ENCODE results near the gene ATP6V1G3. TPM values are rescaled to one million over a fixed set of nuclear protein-coding genes. Genes with fewer than 3 reads are reported as not detected.

The ATP6V1G3 gene
- total and polyA plus RNA-seq, 2 of the 4 experiments (the other 2 are of a cell fraction) = not detected

- no peak overlapping the region for H3K9ac ChIP-seq (ENCODE audit: low read depth, low read length)
- TF ChIP-seq USF2 (IDR thresholded peaks at IDR 0.05; ENCODE audit: low read depth, low read length) (no peak), MXI1 (IDR thresholded peaks at IDR 0.05; ENCODE audit: borderline replicate concordance, low read depth, low read length) (no peak), CHD1 (IDR thresholded peaks at IDR 0.05; ENCODE audit: low read depth, low read length) (no peak), MAZ (IDR thresholded peaks at IDR 0.05; ENCODE audit: borderline replicate concordance, low read depth, low read length) (no peak), ELK1 (IDR thresholded peaks at IDR 0.05; ENCODE audit: borderline replicate concordance, low read depth, low read length) (no peak), NFE2L2 (IDR thresholded peaks at IDR 0.05; ENCODE audit: low read depth, low read length) (no peak), CTCF (conservative IDR thresholded peaks at IDR 0.05; ENCODE audit: low read depth, low read length) (no peak), SMC3 (IDR thresholded peaks at IDR 0.05; ENCODE audit: low read depth, low read length) (no peak), RCOR1 (IDR thresholded peaks at IDR 0.05; ENCODE audit: insufficient replicate concordance, low read length) (no peak), POLR2A (IDR thresholded peaks at IDR 0.05; ENCODE audit: low read depth, low read length) (no peak), RFX5 (IDR thresholded peaks at IDR 0.05; ENCODE audit: low read depth, low read length) (no peak)
- H3K4me1 ChIP-seq (ENCODE audit: control insufficient read depth, insufficient read depth, low read length) = peaks cover 2% of the 10 kb centered on the region; the same call in 1 of the 2 replicates
- whole genome bisulfite sequencing, 2 experiments (ENCODE audit: extremely low coverage in 2 of 2, insufficient read length in 1 of 2) = no CpG with 5 or more reads among the region's 2 CpGs
- H2BK15ac ChIP-seq (ENCODE audit: low read depth, low read length) = no peak overlapping the region; the same call in 2 of the 3 replicates
- ATAC-seq (ENCODE audit: low read depth) (no peak), DNase-seq (no peak)
- no peaks in the 10 kb centered on the region for H3K9me3 ChIP-seq (ENCODE audit: control insufficient read depth, insufficient read depth, low read length)
- H4K5ac ChIP-seq (ENCODE audit: low read depth, low read length) = no peak overlapping the region
- no peak overlapping the region for H3K23ac ChIP-seq (ENCODE audit: low read depth, low read length)
- no peak overlapping the region for H2AK5ac ChIP-seq (ENCODE audit: low read depth, low read length)
- intact Hi-C loops (cut with micrococcal nuclease) = no loop called here
- no peak overlapping the region for H3K4ac ChIP-seq (ENCODE audit: low read depth, low read length)
- no peaks in the 10 kb centered on the region for H3K79me1 ChIP-seq (ENCODE audit: low read depth in 1 of 2, low read length in 2 of 2)
- no peak overlapping the region for H3K56ac ChIP-seq (ENCODE audit: extremely low read depth, insufficient read depth, low read length)
- no peak overlapping the region for H4K8ac ChIP-seq (ENCODE audit: low read depth in 2 of 2, low read length in 2 of 2)
- H2BK5ac ChIP-seq (ENCODE audit: low read depth, low read length, poor library complexity, severe bottlenecking) = no peak overlapping the region
- H2BK120ac ChIP-seq (ENCODE audit: low read depth, low read length) = no peak overlapping the region
- H3K4me2 ChIP-seq (ENCODE audit: low read depth, low read length) = 0 out of 2 replicates have a peak overlapping the region, but pooled peaks have one; percentile 27
- H3K4me3 ChIP-seq (ENCODE audit: insufficient read depth, low read depth, low read length) = no peak overlapping the region
- H4K91ac ChIP-seq (ENCODE audit: insufficient read depth, low read depth, low read length) = no peak overlapping the region
- H2BK20ac ChIP-seq (ENCODE audit: low read depth, low read length) = no peak overlapping the region
- H2AK9ac ChIP-seq (replicated peaks; ENCODE audit: low read depth, low read length, poor library complexity) = no peak overlapping the region
- in situ Hi-C loops (cut with MboI; ENCODE audit: low sequenced_read_pairs) = no loop called here
- no peak overlapping the region for H3K18ac ChIP-seq (ENCODE audit: low read depth, low read length)
- no peak overlapping the region for H2AFZ ChIP-seq (replicated peaks; ENCODE audit: low read length, poor library complexity)
- BruUV-seq (replicated peaks) = no TSS peak
- H3K27ac ChIP-seq (ENCODE audit: insufficient read depth, low read length) = no peak overlapping the region
- dilution Hi-C loops (cut with HindIII; ENCODE audit: low sequenced_read_pairs, unreplicated experiment) = no loop called here
- no peaks in the 10 kb centered on the region for H3K36me3 ChIP-seq (ENCODE audit: control insufficient read depth, insufficient read depth, low read length)
- ChIA-PET CTCF (no interaction called here), POLR2A (ENCODE audit: unreplicated experiment) (no interaction called here)
- no peak overlapping the region for H3K14ac ChIP-seq (replicated peaks; ENCODE audit: low read depth, low read length)
- no peaks in the 10 kb centered on the region for H3K9me1 ChIP-seq (ENCODE audit: insufficient read depth, low read length)
- no peaks in the 10 kb centered on the region for H3K27me3 ChIP-seq (ENCODE audit: control insufficient read depth, insufficient read depth, low read length)
- no peaks in the 10 kb centered on the region for H4K20me1 ChIP-seq (ENCODE audit: insufficient read depth, low read length)
Observed at GRCh38 chr1:198523182-198523950, 17.1 kb downstream of the ATP6V1G3 start.

All from IMR-90 (cell line).